ENCODE measurements around the gene FAM216B.

DNA sequence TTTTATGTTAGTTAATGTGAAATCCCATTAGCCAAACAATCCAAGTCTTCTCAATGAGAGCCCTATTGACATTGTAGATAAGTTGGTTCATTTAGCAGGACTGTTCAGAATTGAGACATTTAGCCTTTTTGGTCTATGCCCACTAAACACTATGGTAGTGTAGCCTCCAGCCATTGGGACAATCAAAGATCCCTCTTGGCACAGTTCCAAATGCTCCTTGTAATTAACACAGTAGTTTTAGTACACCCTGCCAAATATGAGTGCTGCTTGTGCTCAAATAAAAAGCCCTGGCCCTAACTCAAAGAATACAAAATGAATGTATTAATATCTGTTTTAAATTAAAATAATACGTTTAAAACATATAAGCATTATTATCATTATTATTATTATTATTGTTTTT, 15.4 kb upstream of the FAM216B start:
- no peak for TF ChIP-seq POLR2AphosphoS5 (IDR thresholded peaks at IDR 0.05; ENCODE audit: low read depth, low read length)
- TF ChIP-seq POLR2A (IDR thresholded peaks at IDR 0.05; ENCODE audit: low read depth, low read length): no peak

Data from GM12892 (cell line).